WI38 (cell line): ENCODE measurements around the gene UNC45A.
A peak's percentile ranks its signal among the peaks of the same experiment; 100 is the strongest.

ENCODE experiments used
- H3K4me3 ChIP-seq: 2 replicates; pipeline ENCODE4 v1.5.1; 2011; ENCODE audit warnings: low read depth, mild to moderate bottlenecking, control low read depth, low read length
- TF ChIP-seq, protein P1 (sequence below): IDR thresholded peaks from 2 replicates; pipeline ENCODE4 v1.5.1; 2012; ENCODE audit warnings: low read depth, mild to moderate bottlenecking, control low read depth, low read length

UNC45A gene

DNA sequence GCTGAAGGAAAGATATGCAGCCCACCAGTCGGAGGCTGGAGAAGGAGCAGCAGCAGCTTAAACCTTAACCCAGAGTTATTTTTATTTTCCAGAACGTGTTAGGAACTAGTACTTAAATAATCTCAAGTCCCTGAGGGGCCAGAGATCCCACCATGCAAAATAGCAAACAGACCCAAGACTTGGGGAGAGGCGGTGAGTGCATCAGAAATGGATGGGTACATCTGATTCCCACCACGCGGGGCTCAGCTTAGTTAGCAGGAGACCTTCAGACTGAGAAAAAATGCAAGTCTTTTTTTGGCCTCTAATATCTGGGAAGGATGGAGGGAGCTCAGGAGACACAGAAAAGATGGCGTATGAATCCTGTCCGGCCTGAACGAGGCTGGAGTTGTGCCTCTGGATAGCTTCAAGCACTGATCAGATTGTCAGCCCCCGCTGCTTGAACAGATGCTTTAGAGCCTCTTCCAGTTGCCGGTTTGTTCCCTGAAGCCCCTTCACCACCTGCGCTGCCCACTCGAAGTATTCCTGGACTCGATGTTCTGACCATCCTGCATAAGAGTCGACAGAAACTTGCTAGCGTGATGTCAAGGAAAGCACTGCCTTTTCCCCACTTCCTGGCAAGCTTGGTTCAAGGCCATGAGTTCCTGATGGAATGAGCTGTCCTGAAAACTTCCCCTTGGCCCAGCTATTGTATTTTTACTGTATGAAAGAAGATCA is 4.1 kb upstream of the UNC45A start:
- no peak overlapping the region for H3K4me3 ChIP-seq

GRCh38 chr15:90931575-90931827 is 3.6 kb upstream of the UNC45A start:
- TF ChIP-seq, protein P1, sequence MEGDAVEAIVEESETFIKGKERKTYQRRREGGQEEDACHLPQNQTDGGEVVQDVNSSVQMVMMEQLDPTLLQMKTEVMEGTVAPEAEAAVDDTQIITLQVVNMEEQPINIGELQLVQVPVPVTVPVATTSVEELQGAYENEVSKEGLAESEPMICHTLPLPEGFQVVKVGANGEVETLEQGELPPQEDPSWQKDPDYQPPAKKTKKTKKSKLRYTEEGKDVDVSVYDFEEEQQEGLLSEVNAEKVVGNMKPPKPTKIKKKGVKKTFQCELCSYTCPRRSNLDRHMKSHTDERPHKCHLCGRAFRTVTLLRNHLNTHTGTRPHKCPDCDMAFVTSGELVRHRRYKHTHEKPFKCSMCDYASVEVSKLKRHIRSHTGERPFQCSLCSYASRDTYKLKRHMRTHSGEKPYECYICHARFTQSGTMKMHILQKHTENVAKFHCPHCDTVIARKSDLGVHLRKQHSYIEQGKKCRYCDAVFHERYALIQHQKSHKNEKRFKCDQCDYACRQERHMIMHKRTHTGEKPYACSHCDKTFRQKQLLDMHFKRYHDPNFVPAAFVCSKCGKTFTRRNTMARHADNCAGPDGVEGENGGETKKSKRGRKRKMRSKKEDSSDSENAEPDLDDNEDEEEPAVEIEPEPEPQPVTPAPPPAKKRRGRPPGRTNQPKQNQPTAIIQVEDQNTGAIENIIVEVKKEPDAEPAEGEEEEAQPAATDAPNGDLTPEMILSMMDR: no peak
- peak overlapping the region; percentile 81; the same call in 1 of the 2 replicates for H3K4me3 ChIP-seq

More for the DNA sequence above, 4.1 kb upstream of the UNC45A start:
- TF ChIP-seq, protein P1: no peak

DNA sequence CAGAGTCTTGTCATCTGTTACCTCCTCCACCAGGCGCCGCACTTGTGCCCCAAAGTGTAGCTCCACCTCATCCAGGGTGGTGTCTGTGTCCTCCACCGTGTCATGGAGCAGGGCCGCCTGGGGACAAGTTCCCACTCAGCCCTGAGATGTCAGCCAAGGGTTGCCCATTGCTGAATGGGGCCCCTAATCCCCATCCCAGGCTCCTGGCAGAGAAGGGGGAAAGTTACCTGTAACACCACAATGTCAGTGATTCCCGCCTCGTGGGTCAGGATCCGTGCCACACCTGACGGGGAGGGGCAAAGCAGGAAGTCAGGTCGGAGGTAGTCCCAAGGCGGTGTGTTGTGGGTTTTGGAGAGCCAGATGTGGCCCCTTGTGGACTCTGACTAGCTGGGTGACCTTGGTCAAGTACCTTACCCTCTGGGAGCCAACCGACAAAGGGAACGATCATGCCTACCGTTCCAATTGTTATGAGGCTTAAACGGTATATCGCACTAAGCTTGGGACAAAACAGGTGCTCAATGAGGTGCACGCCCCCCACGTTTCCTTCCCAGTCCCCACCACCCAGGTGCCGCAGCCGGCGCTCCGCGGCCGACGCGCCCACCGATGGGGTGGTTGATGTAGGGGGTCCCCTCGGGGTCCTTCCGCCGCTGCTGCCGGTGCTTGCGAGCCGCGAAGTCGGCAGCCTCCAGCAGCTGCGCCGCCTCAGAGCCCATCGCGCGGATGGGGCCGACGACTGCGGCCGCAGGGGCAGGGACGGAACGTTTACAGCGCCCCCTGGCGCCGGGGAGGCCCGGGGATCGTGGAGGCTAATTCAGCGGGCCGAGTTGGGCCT is 3.0 kb upstream of the UNC45A start, which contains the start of gene HDDC3:
TSS of gene HDDC3 (minus strand) at position 722 of the 832 bp plus-strand sequence. CDS start at position 713, 9 bp downstream.
- TF ChIP-seq, protein P1: peak; percentile 85
- H3K4me3 ChIP-seq: peak within 1 kb of the TSS; percentile 81

DNA sequence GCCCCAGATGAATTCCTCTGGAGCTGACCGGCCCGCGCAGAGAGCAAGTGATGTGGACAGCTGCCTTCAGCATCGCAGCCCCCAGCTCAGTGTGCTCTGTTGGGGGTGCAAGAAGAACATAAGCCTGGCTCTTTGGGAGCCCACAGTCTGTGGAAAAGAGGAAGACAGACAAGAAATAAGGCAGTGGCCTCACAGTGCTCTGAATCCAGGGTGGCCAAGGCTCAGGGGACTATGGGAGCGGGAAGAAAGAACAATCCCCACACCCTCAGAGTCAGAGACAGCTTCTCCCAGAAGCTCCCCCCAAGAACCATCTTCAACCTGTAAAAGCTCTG is 2.5 kb upstream of the UNC45A start:
- H3K4me3 ChIP-seq: peak overlapping the region; percentile 81
- TF ChIP-seq, protein P1: no peak

DNA sequence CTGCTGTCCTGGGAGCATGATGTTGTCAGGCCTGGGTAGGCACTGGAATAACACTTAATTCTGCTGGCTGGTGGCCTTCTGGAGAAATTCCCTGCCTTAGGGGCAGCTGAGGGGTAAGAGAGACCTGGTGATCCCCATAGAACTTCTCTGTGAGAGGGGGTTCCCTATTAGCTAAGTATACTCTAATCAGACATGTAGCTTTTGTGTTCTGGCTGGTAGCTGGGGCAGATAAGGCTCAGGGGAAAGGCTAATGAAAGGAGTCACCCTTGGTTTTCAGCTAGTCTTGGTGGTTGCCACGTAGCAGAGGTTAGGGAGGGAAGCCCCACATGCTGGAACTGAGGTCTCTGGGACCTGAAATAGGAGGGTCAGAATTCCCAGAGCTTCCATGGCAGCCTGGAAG is 1.8 kb upstream of the UNC45A start:
- TF ChIP-seq, protein P1: no peak
- H3K4me3 ChIP-seq: no peak overlapping the region

- TF ChIP-seq, protein P1: peak; percentile 91
- peak overlapping the region; percentile 77 for H3K4me3 ChIP-seq
Observed at GRCh38 chr15:90934256-90934948, 683 bp upstream of the UNC45A start.

DNA sequence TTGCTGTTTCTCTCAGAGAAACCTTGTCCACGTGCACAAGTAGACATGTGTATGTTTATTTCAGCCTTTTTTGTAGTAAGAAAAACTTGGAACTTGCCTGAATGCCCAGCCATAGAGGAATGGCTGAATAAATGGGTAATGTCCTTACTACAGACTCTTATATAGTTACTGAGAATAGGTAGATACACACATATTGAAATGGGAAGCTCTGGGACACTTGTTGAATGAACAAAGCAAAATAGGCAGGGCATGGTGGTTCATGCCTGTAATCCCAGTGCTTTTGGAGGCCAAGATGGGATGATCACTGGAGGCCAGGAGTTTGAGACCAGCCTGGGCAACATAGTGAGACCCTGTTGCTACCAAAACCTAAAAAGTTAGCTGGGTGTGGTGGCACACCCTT is 1.7 kb downstream of the UNC45A start:
- no peak overlapping the region for H3K4me3 ChIP-seq
- TF ChIP-seq, protein P1: no peak
